Neutrophil (primary cell): ENCODE data around the gene WNT9A.

ENCODE experiments used
- H3K27ac ChIP-seq: fragments of 200-600 bp; sonication (generic); 2 replicates; pipeline ENCODE4 v1.5.1; 2016; ENCODE audit warnings: mild to moderate bottlenecking, moderate library complexity
- H3K27me3 ChIP-seq: fragments of 200-600 bp; sonication (generic); 2 replicates; pipeline ENCODE4 v1.6.0; 2016; ENCODE audit warnings: mild to moderate bottlenecking
- H3K36me3 ChIP-seq: fragments of 200-600 bp; sonication (generic); 2 replicates; pipeline ENCODE4 v1.5.1; 2017
- H3K4me1 ChIP-seq, 2 experiments: fragments of 200-600 bp in 1 of 2; sonication (generic) in 1 of 2; 1 replicate in 1 of 2; 2 replicates in 1 of 2; pipeline versions ENCODE4 v1.5.1 to v1.6.1; 2013 to 2016; ENCODE audit warnings: low read depth in 1 of 2, low read length in 1 of 2, mild to moderate bottlenecking in 1 of 2, moderate library complexity in 1 of 2; ENCODE audit not compliant: control insufficient read depth in 1 of 2, insufficient read depth in 1 of 2
- H3K4me3 ChIP-seq, 2 experiments: fragments of 200-600 bp in 1 of 2; sonication (generic) in 1 of 2; 1 replicate in 1 of 2; 2 replicates in 1 of 2; pipeline ENCODE4 v1.5.1; 2013 to 2016; ENCODE audit warnings: low read depth in 1 of 2, low read length in 1 of 2, mild to moderate bottlenecking in 1 of 2, moderate library complexity in 1 of 2
- H3K9me3 ChIP-seq: fragments of 200-600 bp; sonication (generic); 2 replicates; pipeline ENCODE4 v1.5.1; 2016
- CTCF ChIP-seq: fragments of 200-600 bp; sonication (generic); IDR thresholded peaks from 2 replicates; pipeline ENCODE4 v1.5.1; 2016; ENCODE audit warnings: antibody characterized with exemption

Gene WNT9A

GRCh38 chr1:227958617-227959324 lies 11.0 kb upstream of the WNT9A start:
- Histone ChIP-seq H3K27ac (no peak overlapping the region), H3K36me3 (no peaks in the 10 kb centered on the region), H3K27me3 (peaks cover 49% of the 10 kb centered on the region), H3K4me3 (no peak overlapping the region), H3K9me3 (no peaks in the 10 kb centered on the region), H3K4me1 (peaks cover 5 to 7% of the 10 kb centered on the region in 2 experiments)
- TF ChIP-seq CTCF: no peak

GRCh38 chr1:227955808-227956207 lies 8.1 kb upstream of the WNT9A start:
- Histone ChIP-seq H3K27me3 (peaks cover 79% of the 10 kb centered on the region), H3K4me1 (no peaks in the 10 kb centered on the region), H3K27ac (no peak overlapping the region), H3K4me3 (no peak overlapping the region), H3K9me3 (no peaks in the 10 kb centered on the region), H3K36me3 (no peaks in the 10 kb centered on the region)
- TF ChIP-seq CTCF: no peak

- Histone ChIP-seq H3K4me1 (no peaks in the 10 kb centered on the region), H3K36me3 (no peaks in the 10 kb centered on the region), H3K27me3 (peaks cover 94% of the 10 kb centered on the region), H3K4me3 (no peak overlapping the region), H3K9me3 (no peaks in the 10 kb centered on the region), H3K27ac (no peak overlapping the region)
- TF ChIP-seq CTCF: no peak
Measured at GRCh38 chr1:227954163-227954850, 6.6 kb upstream of the WNT9A start.

- no peak overlapping the region for H3K4me3 ChIP-seq
- no peaks in the 10 kb centered on the region for H3K4me1 ChIP-seq
- no peaks in the 10 kb centered on the region for H3K9me3 ChIP-seq
- peaks cover 100% of the 10 kb centered on the region for H3K27me3 ChIP-seq
- H3K36me3 ChIP-seq: no peaks in the 10 kb centered on the region
- H3K27ac ChIP-seq: no peak overlapping the region
- TF ChIP-seq CTCF: no peak
Measured at GRCh38 chr1:227953022-227953412, 5.3 kb upstream of the WNT9A start.

GRCh38 chr1:227952374-227953021 lies 4.8 kb upstream of the WNT9A start:
- Histone ChIP-seq H3K9me3 (no peaks in the 10 kb centered on the region), H3K4me3 (no peak overlapping the region), H3K36me3 (no peaks in the 10 kb centered on the region), H3K4me1 (no peaks in the 10 kb centered on the region), H3K27me3 (peaks cover 100% of the 10 kb centered on the region), H3K27ac (no peak overlapping the region)
- TF ChIP-seq CTCF: no peak
